Measurements from ENCODE around the gene PLA2G4E.

GRCh38 chr15:41951571-41951970 lies 69.3 kb downstream of the PLA2G4E start:
- no peak for TF ChIP-seq YY1 (IDR thresholded peaks at IDR 0.05; ENCODE audit: insufficient read depth, insufficient read length)
- no peak for TF ChIP-seq ZNF274 (IDR thresholded peaks at IDR 0.05; ENCODE audit: low read depth, low read length)
- no peak for TF ChIP-seq SUZ12 (IDR thresholded peaks at IDR 0.05; ENCODE audit: extremely low read depth, insufficient read depth, insufficient read length)

All from NT2/D1 (cell line).